ENCODE results near the gene PLEKHA3. TPM values are rescaled to one million over a fixed set of nuclear protein-coding genes. Genes with fewer than 3 reads are reported as not detected.
"Not testable (repeated sequence)": the region's sequence is repeated elsewhere in the genome, so short reads cannot be mapped to it uniquely, and the experiment has no call there.

Gene PLEKHA3
- total RNA-seq, 1 donor from 2014 or later = 22.0 TPM

DNA sequence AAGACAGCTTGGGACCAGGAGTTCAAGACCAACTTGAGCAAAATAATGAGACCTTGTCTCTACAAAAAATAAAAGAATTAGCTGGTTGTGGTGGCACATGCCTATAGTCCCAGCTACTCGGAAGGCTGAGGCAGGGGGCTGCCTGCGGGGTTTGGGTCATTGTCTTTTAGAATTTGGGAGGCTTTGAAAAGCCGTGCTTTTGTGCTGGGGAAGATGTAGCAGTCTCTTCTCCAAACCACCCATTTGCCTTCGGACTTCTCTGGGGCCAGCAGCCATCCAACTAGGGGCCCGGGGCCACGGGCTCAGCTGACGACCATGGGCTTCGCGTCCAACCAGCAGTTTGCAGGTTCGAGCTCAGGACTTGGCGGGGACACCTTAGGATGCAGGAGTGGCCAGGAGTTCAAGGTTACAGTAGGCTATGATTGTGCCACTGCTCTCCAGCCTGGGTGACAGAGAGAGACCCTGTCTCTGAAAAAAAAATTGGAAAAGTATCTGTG, 22.8 kb upstream of the PLEKHA3 start:
- Mint-ChIP-seq H3K4me3 (no peak overlapping the region), H3K4me1 (peaks cover under 1% of the 10 kb centered on the region), H3K27ac (ENCODE audit: unreplicated experiment) (no peak overlapping the region), H3K27me3 (ENCODE audit: low read depth) (no peaks in the 10 kb centered on the region), H3K36me3 (ENCODE audit: low read depth) (no peaks in the 10 kb centered on the region), H3K9me3 (no peaks in the 10 kb centered on the region)
- TF ChIP-seq, protein P1, sequence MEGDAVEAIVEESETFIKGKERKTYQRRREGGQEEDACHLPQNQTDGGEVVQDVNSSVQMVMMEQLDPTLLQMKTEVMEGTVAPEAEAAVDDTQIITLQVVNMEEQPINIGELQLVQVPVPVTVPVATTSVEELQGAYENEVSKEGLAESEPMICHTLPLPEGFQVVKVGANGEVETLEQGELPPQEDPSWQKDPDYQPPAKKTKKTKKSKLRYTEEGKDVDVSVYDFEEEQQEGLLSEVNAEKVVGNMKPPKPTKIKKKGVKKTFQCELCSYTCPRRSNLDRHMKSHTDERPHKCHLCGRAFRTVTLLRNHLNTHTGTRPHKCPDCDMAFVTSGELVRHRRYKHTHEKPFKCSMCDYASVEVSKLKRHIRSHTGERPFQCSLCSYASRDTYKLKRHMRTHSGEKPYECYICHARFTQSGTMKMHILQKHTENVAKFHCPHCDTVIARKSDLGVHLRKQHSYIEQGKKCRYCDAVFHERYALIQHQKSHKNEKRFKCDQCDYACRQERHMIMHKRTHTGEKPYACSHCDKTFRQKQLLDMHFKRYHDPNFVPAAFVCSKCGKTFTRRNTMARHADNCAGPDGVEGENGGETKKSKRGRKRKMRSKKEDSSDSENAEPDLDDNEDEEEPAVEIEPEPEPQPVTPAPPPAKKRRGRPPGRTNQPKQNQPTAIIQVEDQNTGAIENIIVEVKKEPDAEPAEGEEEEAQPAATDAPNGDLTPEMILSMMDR (conservative IDR thresholded peaks at IDR 0.05) = no peak
- DNase-seq (ENCODE audit: low read depth, low spot score) = no peak

DNA sequence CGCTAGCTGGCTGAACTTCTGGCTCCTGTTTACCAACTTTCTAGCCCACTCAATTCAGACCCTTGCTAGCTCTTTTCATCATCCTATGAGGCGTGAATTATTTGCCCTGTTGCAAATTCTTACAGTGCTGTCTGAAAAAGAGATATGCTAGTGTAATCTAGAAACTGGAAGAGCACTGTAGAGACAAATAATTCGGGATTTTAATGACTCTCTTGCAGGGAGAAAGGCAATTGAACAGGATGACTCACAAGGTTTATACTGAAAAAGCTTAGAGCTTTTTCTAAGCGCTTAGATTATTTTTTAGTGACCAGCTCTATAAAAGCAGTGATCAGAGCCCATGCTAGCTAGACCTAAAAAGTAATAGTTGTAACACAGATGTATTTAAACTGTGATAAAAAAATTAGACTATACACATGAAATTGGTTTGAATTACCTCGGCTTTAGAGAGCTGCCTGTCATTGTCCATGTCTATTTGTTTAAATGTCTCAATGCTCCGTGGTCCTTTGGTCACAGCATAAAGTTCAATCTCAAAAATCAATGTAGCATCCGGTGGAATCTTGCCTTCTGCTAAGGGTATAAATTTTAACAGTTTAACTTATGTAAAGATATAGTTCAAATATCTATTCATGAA, 10.9 kb upstream of the PLEKHA3 start:
- DNase-seq (ENCODE audit: low read depth, low spot score) = no peak
- no peak overlapping the region for H3K4me3 Mint-ChIP-seq
- H3K4me1 Mint-ChIP-seq = peaks cover 3% of the 10 kb centered on the region
- TF ChIP-seq, protein P1 (conservative IDR thresholded peaks at IDR 0.05) = no peak
- H3K27me3 Mint-ChIP-seq (ENCODE audit: low read depth) = no peaks in the 10 kb centered on the region
- no peak overlapping the region for H3K27ac Mint-ChIP-seq (ENCODE audit: unreplicated experiment)
- peaks cover 9% of the 10 kb centered on the region for H3K36me3 Mint-ChIP-seq (ENCODE audit: low read depth)
- H3K9me3 Mint-ChIP-seq = no peaks in the 10 kb centered on the region

DNA sequence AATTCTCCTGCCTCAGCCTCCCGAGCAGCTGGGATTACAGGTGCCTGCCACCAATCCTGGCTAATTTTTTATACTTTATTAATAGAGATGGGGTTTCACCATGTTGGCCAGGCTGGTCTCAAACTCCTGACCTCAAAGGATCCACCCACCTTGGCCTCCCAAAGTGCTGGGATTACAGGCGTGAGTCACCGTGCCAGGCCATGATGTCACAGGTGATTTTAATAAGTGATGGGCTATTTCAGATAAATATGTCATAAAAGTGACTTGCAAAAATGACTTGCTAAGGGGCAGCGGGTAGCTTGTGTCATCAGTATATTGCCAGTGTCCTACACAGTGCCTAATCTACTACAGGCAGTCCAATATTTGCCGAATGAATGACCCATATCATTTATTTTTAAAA, 8.9 kb upstream of the PLEKHA3 start:
- H3K4me3 Mint-ChIP-seq; H3K27me3 Mint-ChIP-seq (ENCODE audit: low read depth); DNase-seq (ENCODE audit: low read depth, low spot score); H3K36me3 Mint-ChIP-seq (ENCODE audit: low read depth); H3K27ac Mint-ChIP-seq (ENCODE audit: unreplicated experiment); H3K9me3 Mint-ChIP-seq: not testable (repeated sequence)
- peaks cover 11% of the 10 kb centered on the region for H3K4me1 Mint-ChIP-seq

DNA sequence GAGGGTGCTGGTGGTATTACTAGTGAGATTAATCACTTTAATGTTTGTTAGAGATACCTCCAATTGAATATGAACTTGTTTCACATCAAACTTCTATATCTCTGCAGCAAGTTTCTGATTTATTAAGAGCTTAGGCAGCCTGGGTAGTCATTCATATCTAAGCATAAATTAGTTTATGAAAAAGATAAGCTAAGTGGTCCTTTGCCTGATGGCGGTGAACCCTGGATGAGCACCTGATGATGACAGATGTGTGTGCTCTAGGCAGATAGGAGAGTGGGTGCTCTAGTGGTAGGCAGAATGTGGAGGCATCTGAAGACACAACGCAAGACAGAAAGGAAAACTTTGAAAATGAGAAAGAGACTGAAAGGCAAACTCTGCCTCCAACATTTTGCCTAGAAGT, 6.9 kb upstream of the PLEKHA3 start:
- no peaks in the 10 kb centered on the region for H3K27me3 Mint-ChIP-seq (ENCODE audit: low read depth)
- peaks cover 22% of the 10 kb centered on the region for H3K4me1 Mint-ChIP-seq
- DNase-seq (ENCODE audit: low read depth, low spot score) = no peak
- H3K36me3 Mint-ChIP-seq (ENCODE audit: low read depth) = no peaks in the 10 kb centered on the region
- TF ChIP-seq, protein P1 (conservative IDR thresholded peaks at IDR 0.05) = no peak
- H3K27ac Mint-ChIP-seq (ENCODE audit: unreplicated experiment) = no peak overlapping the region
- no peak overlapping the region for H3K4me3 Mint-ChIP-seq
- no peaks in the 10 kb centered on the region for H3K9me3 Mint-ChIP-seq

DNA sequence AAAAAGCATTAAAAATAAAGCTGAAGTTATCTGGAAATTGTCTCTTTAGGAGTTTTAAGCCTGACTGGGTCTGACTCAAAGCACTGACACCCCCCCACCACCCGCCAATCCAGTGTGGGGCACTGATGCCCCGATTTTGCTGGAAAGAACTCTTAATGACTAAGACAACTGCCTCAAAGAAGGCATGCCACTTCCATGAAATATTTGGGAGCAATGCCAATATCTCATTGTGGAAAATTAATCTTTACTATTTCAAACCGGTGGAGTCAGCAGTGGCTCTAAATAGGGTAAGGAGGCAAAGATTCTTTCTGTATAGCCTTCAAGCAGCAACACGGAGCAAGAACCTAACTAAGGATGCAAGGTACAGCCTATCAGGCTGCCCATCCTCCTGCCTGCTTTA, 6.3 kb upstream of the PLEKHA3 start:
- TF ChIP-seq, protein P1 (conservative IDR thresholded peaks at IDR 0.05) = no peak
- no peak overlapping the region for H3K27ac Mint-ChIP-seq (ENCODE audit: unreplicated experiment)
- H3K4me1 Mint-ChIP-seq = peaks cover 27% of the 10 kb centered on the region
- H3K36me3 Mint-ChIP-seq (ENCODE audit: low read depth) = no peaks in the 10 kb centered on the region
- no peaks in the 10 kb centered on the region for H3K9me3 Mint-ChIP-seq
- H3K27me3 Mint-ChIP-seq (ENCODE audit: low read depth) = no peaks in the 10 kb centered on the region
- DNase-seq (ENCODE audit: low read depth, low spot score) = no peak
- H3K4me3 Mint-ChIP-seq = no peak overlapping the region

DNA sequence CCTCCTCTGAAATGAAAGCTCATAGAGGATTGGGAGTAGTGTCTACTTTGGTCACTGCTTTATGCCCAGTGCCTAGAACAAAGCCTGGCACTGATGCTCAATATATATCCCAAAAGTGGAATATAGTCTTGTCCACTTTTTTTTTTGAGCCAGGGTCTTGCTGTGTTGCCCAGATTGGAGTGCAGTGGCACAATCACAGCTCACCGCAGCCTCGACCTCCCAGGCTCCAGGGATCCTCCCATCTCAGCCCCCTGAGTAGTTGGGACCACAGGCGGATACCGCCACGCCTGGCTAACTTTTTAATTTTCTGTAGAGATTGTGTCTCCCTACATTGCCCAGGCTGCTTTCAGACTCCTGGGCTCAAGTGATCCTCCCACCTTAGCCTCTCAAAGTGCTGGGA, 5.7 kb upstream of the PLEKHA3 start:
- H3K27ac Mint-ChIP-seq (ENCODE audit: unreplicated experiment) = no peak overlapping the region
- H3K4me3 Mint-ChIP-seq = no peak overlapping the region
- no peak for DNase-seq (ENCODE audit: low read depth, low spot score)
- TF ChIP-seq, protein P1 (conservative IDR thresholded peaks at IDR 0.05) = no peak
- no peaks in the 10 kb centered on the region for H3K9me3 Mint-ChIP-seq
- H3K36me3 Mint-ChIP-seq (ENCODE audit: low read depth) = no peaks in the 10 kb centered on the region
- H3K4me1 Mint-ChIP-seq = peaks cover 33% of the 10 kb centered on the region
- no peaks in the 10 kb centered on the region for H3K27me3 Mint-ChIP-seq (ENCODE audit: low read depth)

All from neural crest cell (in vitro differentiated cells).